Stimulated activated effector memory CD8-positive, alpha-beta T cell treated with anti-CD3 and anti-CD28 coated beads, Interleukin-12 subunit alpha, Interleukin-12 subunit beta, amount 100 ng/mL, for 72 hours (primary cell): ENCODE measurements around the gene HIF1A.

Experiments used
- ATAC-seq: fragments of 150-1000 bp; cut with Tn5 transposase; 2 replicates; pipeline ENCODE4 v1.10.0; 2021
- DNase-seq, 2 donors: peaks; one replicate each; pipeline ENCODE4 v3.0.0; 2021 to 2022; ENCODE audit warnings: low spot score in 2 of 2
- H3K27ac Mint-ChIP-seq: one replicate; pipeline ENCODE4 v1.8.0; 2022; ENCODE audit warnings: mild to moderate bottlenecking, mixed read lengths
- H3K36me3 Mint-ChIP-seq: one replicate; pipeline ENCODE4 v1.8.0; 2022; ENCODE audit warnings: mild to moderate bottlenecking, mixed read lengths
- H3K4me1 Mint-ChIP-seq: one replicate; pipeline ENCODE4 v1.8.0; 2022; ENCODE audit warnings: mixed read lengths
- H3K4me3 Mint-ChIP-seq: one replicate; pipeline ENCODE4 v1.8.0; 2022; ENCODE audit warnings: mild to moderate bottlenecking, mixed read lengths
- H3K9me3 Mint-ChIP-seq: one replicate; pipeline ENCODE4 v1.8.0; 2022; ENCODE audit warnings: mixed read lengths

The HIF1A gene

DNA sequence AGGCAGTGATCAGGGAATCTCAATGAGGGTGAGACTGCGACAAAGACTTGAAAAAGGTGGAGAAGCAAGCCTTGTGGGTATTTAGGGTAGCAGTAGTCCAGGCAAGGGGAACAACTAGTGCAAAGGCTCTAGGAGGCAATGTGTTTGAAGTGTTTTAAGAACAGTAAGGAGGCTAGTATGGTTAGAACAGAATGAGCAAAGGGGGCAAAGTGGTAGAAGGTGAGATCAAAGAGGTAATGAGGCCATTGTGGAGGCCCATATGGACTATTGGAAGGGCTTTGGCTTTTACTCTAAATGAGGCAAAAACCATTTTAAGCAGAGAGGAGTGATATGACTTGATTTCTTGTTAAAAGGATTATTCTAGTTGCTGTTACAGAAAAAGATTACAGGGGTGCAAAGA is 16.8 kb downstream of the HIF1A start:
- Mint-ChIP-seq H3K4me3 (no peak overlapping the region), H3K36me3 (peaks cover 85% of the 10 kb centered on the region), H3K9me3 (no peaks in the 10 kb centered on the region), H3K4me1 (peaks cover 36% of the 10 kb centered on the region), H3K27ac (peak overlapping the region; percentile 35)
- DNase-seq (no peak), ATAC-seq (peak; percentile 58)

- H3K4me3 Mint-ChIP-seq = no peak overlapping the region
Measured at GRCh38 chr14:61713724-61714437, 18.6 kb downstream of the HIF1A start.

GRCh38 chr14:61716956-61717355 is 21.6 kb downstream of the HIF1A start:
- Mint-ChIP-seq H3K27ac (no peak overlapping the region), H3K9me3 (no peaks in the 10 kb centered on the region), H3K4me1 (peaks cover 54% of the 10 kb centered on the region), H3K4me3 (no peak overlapping the region), H3K36me3 (peaks cover 91% of the 10 kb centered on the region)
- DNase-seq (no peak), ATAC-seq (no peak)

More at GRCh38 chr14:61713724-61714437, 18.6 kb downstream of the HIF1A start:
- ATAC-seq = no peak
- Mint-ChIP-seq H3K9me3 (no peaks in the 10 kb centered on the region), H3K27ac (peak overlapping the region; percentile 69), H3K36me3 (peaks cover 91% of the 10 kb centered on the region), H3K4me1 (peaks cover 45% of the 10 kb centered on the region)
- no peak for DNase-seq

DNA sequence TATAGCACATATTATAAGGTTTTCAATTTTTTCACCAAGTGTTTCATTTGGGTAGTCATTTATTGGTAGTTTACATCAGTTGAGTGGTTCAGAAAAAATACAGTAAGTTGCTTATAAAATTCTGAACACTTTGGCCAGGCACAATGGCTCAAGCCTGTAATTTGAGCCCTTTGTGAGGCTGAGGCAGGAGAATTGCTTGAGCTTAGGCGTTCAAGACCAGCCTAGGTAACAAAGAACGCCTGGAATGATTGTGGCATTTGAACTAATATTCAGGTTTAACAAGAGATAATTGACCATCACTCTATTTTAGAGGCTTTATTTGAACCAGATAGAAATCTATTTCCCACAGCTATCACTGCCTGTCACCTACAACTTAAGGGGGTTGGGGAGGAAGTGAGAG is 22.7 kb downstream of the HIF1A start:
- Mint-ChIP-seq H3K4me3 (no peak overlapping the region), H3K36me3 (peaks cover 91% of the 10 kb centered on the region), H3K27ac (no peak overlapping the region)

DNA sequence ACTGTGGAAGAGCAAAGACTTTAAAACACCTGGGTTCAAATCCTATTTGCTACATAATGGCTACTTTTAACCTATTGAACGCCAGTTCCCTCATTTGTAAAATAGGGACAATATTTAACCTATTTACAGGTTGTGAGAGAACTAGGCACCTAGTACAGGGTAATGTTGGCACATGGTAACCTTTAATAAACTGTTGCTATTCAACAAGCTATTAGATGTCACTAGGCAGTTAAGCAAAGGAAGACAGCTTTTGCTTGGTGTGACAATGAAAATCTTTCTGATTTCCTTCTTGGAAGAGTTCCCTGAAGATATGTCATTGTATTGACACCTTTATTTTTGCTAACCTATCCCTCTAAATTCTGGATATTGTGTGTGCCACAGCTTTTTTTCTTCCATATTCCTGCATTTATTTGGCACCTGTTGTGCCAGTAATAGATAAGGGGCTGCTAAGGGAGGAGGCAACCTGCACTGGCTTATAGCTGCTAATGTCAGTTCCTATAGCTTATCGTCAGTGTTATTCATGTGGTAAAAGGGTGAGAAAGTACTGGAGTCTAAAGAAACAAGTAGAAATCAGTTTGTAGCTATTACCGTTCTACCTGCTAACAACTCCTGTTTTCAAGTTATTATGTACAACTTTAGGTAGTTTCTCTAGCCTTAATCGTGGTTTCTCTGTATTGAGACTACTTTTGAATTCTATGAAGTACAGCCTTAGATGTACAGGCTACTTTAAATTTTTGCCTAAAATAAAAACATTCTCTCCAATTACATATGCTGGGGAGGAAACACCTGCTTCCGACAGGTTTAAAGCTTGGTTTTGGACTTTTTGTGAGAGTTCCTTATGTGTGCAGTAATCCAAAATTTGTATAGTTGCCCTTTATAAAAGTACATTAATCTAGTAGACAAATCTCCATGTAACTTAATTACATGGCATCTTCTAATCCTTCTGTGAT is 24.3 kb downstream of the HIF1A start:
- Mint-ChIP-seq H3K9me3 (no peaks in the 10 kb centered on the region), H3K36me3 (peaks cover 93% of the 10 kb centered on the region), H3K4me1 (peaks cover 47% of the 10 kb centered on the region), H3K4me3 (peak overlapping the region; percentile 4), H3K27ac (no peak overlapping the region)
- ATAC-seq (peak; percentile 69), DNase-seq (no peak)

More for the DNA sequence above, 22.7 kb downstream of the HIF1A start:
- Mint-ChIP-seq H3K4me1 (peaks cover 44% of the 10 kb centered on the region), H3K9me3 (no peaks in the 10 kb centered on the region)
- ATAC-seq = no peak
- no peak for DNase-seq

DNA sequence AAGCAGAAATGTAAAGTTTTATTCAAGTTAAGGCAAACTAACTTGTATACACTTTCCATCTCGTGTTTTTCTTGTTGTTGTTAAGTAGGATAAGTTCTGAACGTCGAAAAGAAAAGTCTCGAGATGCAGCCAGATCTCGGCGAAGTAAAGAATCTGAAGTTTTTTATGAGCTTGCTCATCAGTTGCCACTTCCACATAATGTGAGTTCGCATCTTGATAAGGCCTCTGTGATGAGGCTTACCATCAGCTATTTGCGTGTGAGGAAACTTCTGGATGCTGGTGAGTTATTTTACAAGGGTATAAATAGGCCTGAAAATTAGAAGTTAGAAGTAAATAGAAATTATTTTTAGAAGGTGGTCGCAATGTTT is 25.0 kb downstream of the HIF1A start:
- DNase-seq (no peak), ATAC-seq (no peak)
- Mint-ChIP-seq H3K27ac (no peak overlapping the region), H3K4me1 (peaks cover 53% of the 10 kb centered on the region), H3K9me3 (no peaks in the 10 kb centered on the region), H3K36me3 (peaks cover 93% of the 10 kb centered on the region), H3K4me3 (peak overlapping the region; percentile 4)

GRCh38 chr14:61720741-61721140 is 25.4 kb downstream of the HIF1A start:
- ATAC-seq (no peak), DNase-seq (no peak)
- peaks cover 93% of the 10 kb centered on the region for H3K36me3 Mint-ChIP-seq
- no peak overlapping the region for H3K4me3 Mint-ChIP-seq
- no peaks in the 10 kb centered on the region for H3K9me3 Mint-ChIP-seq
- peaks cover 50% of the 10 kb centered on the region for H3K4me1 Mint-ChIP-seq
- no peak overlapping the region for H3K27ac Mint-ChIP-seq

DNA sequence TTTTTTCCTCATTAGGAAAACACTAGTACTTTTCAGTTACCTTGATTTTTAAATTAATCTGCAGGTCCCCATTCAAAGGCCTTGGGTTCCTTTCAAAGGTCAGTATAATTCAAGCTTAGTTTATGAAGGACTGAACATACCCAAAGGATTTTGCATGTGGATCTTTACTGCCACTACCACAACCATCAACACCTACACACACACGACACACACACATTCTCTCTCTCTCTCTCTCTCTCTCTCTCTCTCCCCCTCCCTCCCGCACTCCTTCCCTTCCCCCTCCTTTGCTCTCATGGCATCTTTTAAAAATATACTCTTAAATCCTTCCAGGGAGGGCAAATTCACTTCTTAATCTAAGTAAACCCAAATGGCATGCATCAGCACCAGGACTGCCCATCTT is 28.8 kb downstream of the HIF1A start:
- ATAC-seq (no peak), DNase-seq (no peak)
- peak overlapping the region; percentile 39 for H3K27ac Mint-ChIP-seq
- peaks cover 44% of the 10 kb centered on the region for H3K4me1 Mint-ChIP-seq
- peaks cover 100% of the 10 kb centered on the region for H3K36me3 Mint-ChIP-seq
- H3K9me3 Mint-ChIP-seq = no peaks in the 10 kb centered on the region
- H3K4me3 Mint-ChIP-seq = no peak overlapping the region

GRCh38 chr14:61726778-61727658 is 31.7 kb downstream of the HIF1A start:
- Mint-ChIP-seq H3K36me3 (peaks cover 100% of the 10 kb centered on the region), H3K4me1 (peaks cover 45% of the 10 kb centered on the region), H3K4me3 (no peak overlapping the region), H3K27ac (peak overlapping the region; percentile 68), H3K9me3 (no peaks in the 10 kb centered on the region)
- DNase-seq (no peak), ATAC-seq (peak; percentile 49)

GRCh38 chr14:61730756-61731373 is 35.6 kb downstream of the HIF1A start:
- Mint-ChIP-seq H3K4me1 (peaks cover 36% of the 10 kb centered on the region), H3K36me3 (peaks cover 100% of the 10 kb centered on the region), H3K9me3 (no peaks in the 10 kb centered on the region), H3K4me3 (no peak overlapping the region), H3K27ac (peak overlapping the region; percentile 3)
- no peak for DNase-seq
- no peak for ATAC-seq

- Mint-ChIP-seq H3K27ac (no peak overlapping the region), H3K4me3 (no peak overlapping the region), H3K9me3 (no peaks in the 10 kb centered on the region), H3K4me1 (peaks cover 40% of the 10 kb centered on the region), H3K36me3 (peaks cover 100% of the 10 kb centered on the region)
- ATAC-seq = no peak
- DNase-seq = no peak
Measured at GRCh38 chr14:61733972-61734371, 38.7 kb downstream of the HIF1A start.

- Mint-ChIP-seq H3K36me3 (peaks cover 100% of the 10 kb centered on the region), H3K4me3 (no peak overlapping the region), H3K4me1 (peaks cover 25% of the 10 kb centered on the region), H3K9me3 (no peaks in the 10 kb centered on the region), H3K27ac (peak overlapping the region; percentile 32)
- ATAC-seq (peak; percentile 85), DNase-seq (no peak)
Measured at GRCh38 chr14:61736751-61737150, 41.4 kb downstream of the HIF1A start.

- DNase-seq (no peak), ATAC-seq (no peak)
- peaks cover 21% of the 10 kb centered on the region for H3K4me1 Mint-ChIP-seq
- H3K4me3 Mint-ChIP-seq = no peak overlapping the region
- no peak overlapping the region for H3K27ac Mint-ChIP-seq
- no peaks in the 10 kb centered on the region for H3K9me3 Mint-ChIP-seq
- peaks cover 100% of the 10 kb centered on the region for H3K36me3 Mint-ChIP-seq
Measured at GRCh38 chr14:61737915-61738314, 42.6 kb downstream of the HIF1A start.

- no peaks in the 10 kb centered on the region for H3K9me3 Mint-ChIP-seq
- no peak overlapping the region for H3K27ac Mint-ChIP-seq
- H3K4me1 Mint-ChIP-seq = peaks cover 21% of the 10 kb centered on the region
- H3K36me3 Mint-ChIP-seq = peaks cover 100% of the 10 kb centered on the region
- no peak overlapping the region for H3K4me3 Mint-ChIP-seq
- ATAC-seq (no peak), DNase-seq (no peak)
Measured at GRCh38 chr14:61739133-61739532, 43.8 kb downstream of the HIF1A start.

GRCh38 chr14:61742371-61742770 is 47.1 kb downstream of the HIF1A start:
- H3K4me3 Mint-ChIP-seq = no peak overlapping the region
- peaks cover 100% of the 10 kb centered on the region for H3K36me3 Mint-ChIP-seq
- no peak overlapping the region for H3K27ac Mint-ChIP-seq

More at GRCh38 chr14:61742371-61742770, 47.1 kb downstream of the HIF1A start:
- H3K4me1 Mint-ChIP-seq = peaks cover under 1% of the 10 kb centered on the region
- ATAC-seq (no peak), DNase-seq (no peak)
- H3K9me3 Mint-ChIP-seq = no peaks in the 10 kb centered on the region
